ENCODE measurements around the gene TTC7B.

TTC7B gene

GRCh38 chr14:90574188-90575131, 241.8 kb downstream of the TTC7B start:
- Histone ChIP-seq H3K36me3 (ENCODE audit: control insufficient read depth, low read depth, low read length) (no peaks in the 10 kb centered on the region), H3K27me3 (ENCODE audit: control insufficient read depth, insufficient read depth, low read length) (no peaks in the 10 kb centered on the region), H3K4me1 (ENCODE audit: control insufficient read depth, low read depth, low read length) (peaks cover 25% of the 10 kb centered on the region), H3K4me3 (ENCODE audit: low read length) (no peak overlapping the region), H3K9me3 (ENCODE audit: control insufficient read depth, low read depth, low read length) (no peaks in the 10 kb centered on the region), H3K27ac (ENCODE audit: low read length) (no peak overlapping the region), H3K9ac (ENCODE audit: low read length) (no peak overlapping the region)

GRCh38 chr14:90573385-90574105, 242.7 kb downstream of the TTC7B start:
- Histone ChIP-seq H3K27ac (ENCODE audit: low read length) (no peak overlapping the region), H3K9me3 (ENCODE audit: control insufficient read depth, low read depth, low read length) (no peaks in the 10 kb centered on the region)

DNA sequence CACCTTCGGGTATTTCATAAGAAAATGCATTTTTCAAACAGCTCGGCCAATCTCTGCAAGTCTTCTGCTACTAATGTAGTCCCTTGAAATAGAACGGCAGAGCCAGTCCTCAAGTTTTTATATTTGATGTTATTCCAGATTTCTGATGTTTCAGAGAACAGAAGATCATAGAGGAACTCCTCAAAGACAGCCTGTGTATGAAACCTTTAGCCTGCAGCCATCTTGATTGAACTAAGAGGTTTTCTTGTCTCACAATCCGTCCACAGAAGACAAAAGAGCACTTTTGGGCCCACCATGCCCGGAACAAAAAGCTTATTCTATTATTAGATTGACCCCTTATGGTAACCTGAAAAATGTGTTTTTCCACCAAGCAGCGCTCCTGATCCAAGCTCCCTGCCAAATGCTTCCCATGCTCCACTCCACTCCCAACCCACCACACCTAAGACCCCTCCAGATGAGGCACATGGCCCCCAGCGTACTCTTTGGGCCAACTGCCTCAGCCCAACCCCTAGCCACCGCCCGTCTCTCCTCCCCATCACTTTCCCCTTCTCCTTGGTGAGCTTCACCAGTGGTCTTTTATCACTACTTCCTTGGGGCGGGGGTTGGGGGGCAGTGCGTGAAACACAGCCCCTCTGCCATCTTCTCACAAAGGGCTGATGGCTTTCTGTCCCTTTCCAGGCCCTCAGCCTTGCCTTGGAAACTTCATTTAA, 243.6 kb downstream of the TTC7B start:
- peaks cover 33% of the 10 kb centered on the region for H3K4me1 ChIP-seq (ENCODE audit: control insufficient read depth, low read depth, low read length)
- no peaks in the 10 kb centered on the region for H3K9me3 ChIP-seq (ENCODE audit: control insufficient read depth, low read depth, low read length)
- no peak overlapping the region for H3K9ac ChIP-seq (ENCODE audit: low read length)
- H3K4me3 ChIP-seq (ENCODE audit: low read length), result no peak overlapping the region
- no peaks in the 10 kb centered on the region for H3K36me3 ChIP-seq (ENCODE audit: control insufficient read depth, low read depth, low read length)
- no peak overlapping the region for H3K27ac ChIP-seq (ENCODE audit: low read length)
- no peaks in the 10 kb centered on the region for H3K27me3 ChIP-seq (ENCODE audit: control insufficient read depth, insufficient read depth, low read length)

More at GRCh38 chr14:90573385-90574105, 242.7 kb downstream of the TTC7B start:
- Histone ChIP-seq H3K9ac (ENCODE audit: low read length) (no peak overlapping the region), H3K4me1 (ENCODE audit: control insufficient read depth, low read depth, low read length) (peaks cover 25% of the 10 kb centered on the region), H3K4me3 (ENCODE audit: low read length) (no peak overlapping the region), H3K36me3 (ENCODE audit: control insufficient read depth, low read depth, low read length) (no peaks in the 10 kb centered on the region), H3K27me3 (ENCODE audit: control insufficient read depth, insufficient read depth, low read length) (no peaks in the 10 kb centered on the region)

DNA sequence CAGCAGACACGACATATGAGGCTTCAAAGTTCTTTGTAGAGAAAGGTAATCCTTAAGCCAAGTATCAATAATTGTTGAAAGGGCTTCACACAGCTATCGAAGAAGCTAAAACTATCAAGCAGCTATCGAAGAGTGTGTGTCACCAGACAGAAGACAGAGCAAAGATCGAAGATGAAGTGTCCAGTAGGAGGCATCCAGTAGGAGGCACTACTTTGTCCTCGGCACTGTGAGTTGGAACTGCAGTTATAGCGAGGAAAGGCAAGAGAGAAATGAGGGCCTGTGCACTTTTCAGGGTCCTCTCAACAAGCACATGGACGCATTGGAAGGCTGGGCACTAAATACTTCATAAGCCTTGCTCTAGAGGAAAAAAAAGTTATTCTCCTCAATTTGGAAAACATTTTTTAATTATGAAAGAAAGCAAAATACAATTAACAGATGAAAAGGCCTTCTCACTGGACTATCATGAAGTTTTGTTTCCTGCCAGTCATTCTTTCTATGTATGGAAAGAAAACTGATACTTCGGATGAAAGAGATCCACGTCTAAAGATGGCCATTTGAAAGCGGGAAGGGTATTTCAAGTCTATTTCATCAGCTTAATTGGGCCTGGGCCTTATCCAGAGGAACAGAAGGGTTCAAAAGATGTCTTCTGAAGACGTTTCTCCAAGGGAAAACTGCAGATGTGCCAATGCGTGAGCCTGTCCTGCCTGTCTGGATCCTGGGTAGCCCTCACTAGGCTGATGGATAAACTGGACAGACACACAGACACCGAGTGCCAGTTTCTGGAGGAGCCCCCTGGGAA, 244.9 kb downstream of the TTC7B start:
- no peaks in the 10 kb centered on the region for H3K9me3 ChIP-seq (ENCODE audit: control insufficient read depth, low read depth, low read length)
- H3K4me3 ChIP-seq (ENCODE audit: low read length), result no peak overlapping the region
- no peak overlapping the region for H3K27ac ChIP-seq (ENCODE audit: low read length)
- no peaks in the 10 kb centered on the region for H3K27me3 ChIP-seq (ENCODE audit: control insufficient read depth, insufficient read depth, low read length)
- H3K4me1 ChIP-seq (ENCODE audit: control insufficient read depth, low read depth, low read length), result peaks cover 35% of the 10 kb centered on the region
- H3K36me3 ChIP-seq (ENCODE audit: control insufficient read depth, low read depth, low read length), result no peaks in the 10 kb centered on the region
- no peak overlapping the region for H3K9ac ChIP-seq (ENCODE audit: low read length)

- Histone ChIP-seq H3K27ac (ENCODE audit: low read length) (no peak overlapping the region), H3K36me3 (ENCODE audit: control insufficient read depth, low read depth, low read length) (no peaks in the 10 kb centered on the region), H3K9ac (ENCODE audit: low read length) (no peak overlapping the region), H3K4me1 (ENCODE audit: control insufficient read depth, low read depth, low read length) (peaks cover 27% of the 10 kb centered on the region), H3K4me3 (ENCODE audit: low read length) (no peak overlapping the region), H3K27me3 (ENCODE audit: control insufficient read depth, insufficient read depth, low read length) (no peaks in the 10 kb centered on the region), H3K9me3 (ENCODE audit: control insufficient read depth, low read depth, low read length) (no peaks in the 10 kb centered on the region)
Measured at GRCh38 chr14:90570461-90570860, 245.8 kb downstream of the TTC7B start.

GRCh38 chr14:90569606-90570387, 246.4 kb downstream of the TTC7B start:
- Histone ChIP-seq H3K27me3 (ENCODE audit: control insufficient read depth, insufficient read depth, low read length) (no peaks in the 10 kb centered on the region), H3K27ac (ENCODE audit: low read length) (no peak overlapping the region), H3K36me3 (ENCODE audit: control insufficient read depth, low read depth, low read length) (no peaks in the 10 kb centered on the region), H3K4me1 (ENCODE audit: control insufficient read depth, low read depth, low read length) (peaks cover 23% of the 10 kb centered on the region), H3K4me3 (ENCODE audit: low read length) (no peak overlapping the region), H3K9me3 (ENCODE audit: control insufficient read depth, low read depth, low read length) (no peaks in the 10 kb centered on the region), H3K9ac (ENCODE audit: low read length) (no peak overlapping the region)

GRCh38 chr14:90569201-90569600, 247.0 kb downstream of the TTC7B start:
- H3K9ac ChIP-seq (ENCODE audit: low read length), result no peak overlapping the region
- H3K4me1 ChIP-seq (ENCODE audit: control insufficient read depth, low read depth, low read length), result peaks cover 17% of the 10 kb centered on the region
- no peaks in the 10 kb centered on the region for H3K9me3 ChIP-seq (ENCODE audit: control insufficient read depth, low read depth, low read length)
- H3K27ac ChIP-seq (ENCODE audit: low read length), result no peak overlapping the region
- no peaks in the 10 kb centered on the region for H3K27me3 ChIP-seq (ENCODE audit: control insufficient read depth, insufficient read depth, low read length)
- no peaks in the 10 kb centered on the region for H3K36me3 ChIP-seq (ENCODE audit: control insufficient read depth, low read depth, low read length)
- H3K4me3 ChIP-seq (ENCODE audit: low read length), result no peak overlapping the region

DNA sequence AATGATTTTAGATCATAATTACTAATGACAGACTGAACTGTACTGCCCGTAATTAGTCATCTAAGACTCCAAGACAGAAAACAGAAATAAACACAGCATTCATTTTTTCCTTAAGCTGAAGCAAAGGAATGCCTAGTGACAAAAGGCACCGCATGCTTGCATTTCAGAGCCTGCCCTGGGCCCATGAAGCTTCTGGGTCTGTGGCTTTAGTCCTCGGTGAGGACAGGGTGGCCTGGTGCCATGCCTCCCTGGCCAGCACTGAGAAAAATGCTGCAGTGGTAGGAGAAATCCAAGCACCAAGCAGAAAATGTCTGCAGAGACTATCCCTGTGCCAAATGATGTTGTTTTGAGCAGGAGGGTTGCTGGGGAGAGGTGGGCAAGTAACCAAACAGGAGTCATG, 247.8 kb downstream of the TTC7B start:
- H3K36me3 ChIP-seq (ENCODE audit: control insufficient read depth, low read depth, low read length), result no peaks in the 10 kb centered on the region
- H3K9me3 ChIP-seq (ENCODE audit: control insufficient read depth, low read depth, low read length), result no peaks in the 10 kb centered on the region
- H3K27ac ChIP-seq (ENCODE audit: low read length), result no peak overlapping the region
- H3K27me3 ChIP-seq (ENCODE audit: control insufficient read depth, insufficient read depth, low read length), result no peaks in the 10 kb centered on the region
- peaks cover 16% of the 10 kb centered on the region for H3K4me1 ChIP-seq (ENCODE audit: control insufficient read depth, low read depth, low read length)
- H3K4me3 ChIP-seq (ENCODE audit: low read length), result no peak overlapping the region
- no peak overlapping the region for H3K9ac ChIP-seq (ENCODE audit: low read length)

DNA sequence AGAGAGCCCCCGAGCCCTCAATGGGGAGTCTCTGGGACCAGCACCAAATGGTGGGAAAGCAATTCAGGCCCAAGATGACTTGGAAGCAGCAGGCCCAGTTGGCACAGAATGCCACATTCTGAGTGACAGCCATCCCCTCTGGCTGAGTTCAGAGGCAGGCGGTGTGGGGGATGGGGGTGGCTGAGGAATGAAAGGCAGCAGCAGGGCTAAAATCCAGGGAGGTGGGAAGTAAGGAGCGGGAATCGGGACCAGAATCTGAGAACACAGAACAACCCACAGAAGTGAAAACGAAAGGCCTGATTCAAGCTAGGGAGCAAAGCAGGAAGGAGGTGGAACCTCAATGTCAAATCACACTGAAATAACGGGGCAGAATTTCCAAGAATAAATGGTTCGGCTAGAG, 248.2 kb downstream of the TTC7B start:
- H3K4me3 ChIP-seq (ENCODE audit: low read length), result no peak overlapping the region
- no peaks in the 10 kb centered on the region for H3K27me3 ChIP-seq (ENCODE audit: control insufficient read depth, insufficient read depth, low read length)
- H3K9me3 ChIP-seq (ENCODE audit: control insufficient read depth, low read depth, low read length), result no peaks in the 10 kb centered on the region
- no peak overlapping the region for H3K9ac ChIP-seq (ENCODE audit: low read length)
- no peaks in the 10 kb centered on the region for H3K36me3 ChIP-seq (ENCODE audit: control insufficient read depth, low read depth, low read length)
- peaks cover 16% of the 10 kb centered on the region for H3K4me1 ChIP-seq (ENCODE audit: control insufficient read depth, low read depth, low read length)
- H3K27ac ChIP-seq (ENCODE audit: low read length), result no peak overlapping the region

GRCh38 chr14:90567191-90567590, 249.0 kb downstream of the TTC7B start:
- H3K27ac ChIP-seq (ENCODE audit: low read length), result no peak overlapping the region
- H3K36me3 ChIP-seq (ENCODE audit: control insufficient read depth, low read depth, low read length), result no peaks in the 10 kb centered on the region
- peaks cover 16% of the 10 kb centered on the region for H3K4me1 ChIP-seq (ENCODE audit: control insufficient read depth, low read depth, low read length)
- H3K4me3 ChIP-seq (ENCODE audit: low read length), result no peak overlapping the region
- H3K9me3 ChIP-seq (ENCODE audit: control insufficient read depth, low read depth, low read length), result no peaks in the 10 kb centered on the region
- no peak overlapping the region for H3K9ac ChIP-seq (ENCODE audit: low read length)
- H3K27me3 ChIP-seq (ENCODE audit: control insufficient read depth, insufficient read depth, low read length), result no peaks in the 10 kb centered on the region
